WTC11 (cell line): ENCODE measurements around the gene ANKRD13A.

Experiments used
- CTCF ChIP-seq: fragments of 200-600 bp; IDR thresholded peaks from 2 replicates; pipeline ENCODE4 v1.8.0; 2022; ENCODE audit warnings: antibody characterized with exemption
- USF2 ChIP-seq: sonication (generic); formaldehyde crosslinking; IDR thresholded peaks from 2 replicates; pipeline ENCODE4 v1.8.1; 2023; ENCODE audit warnings: mild to moderate bottlenecking, missing genetic modification reagents, moderate library complexity
- ZNF281 ChIP-seq: sonication (generic); formaldehyde crosslinking; IDR thresholded peaks from 2 replicates; pipeline ENCODE4 v1.8.0; 2023; ENCODE audit warnings: mild to moderate bottlenecking, missing genetic modification reagents

- TF ChIP-seq CTCF (no peak), ZNF281 (CRISPR knock-in tag) (no peak), USF2 (CRISPR knock-in tag) (no peak)
These were observed 3.7 kb downstream of the ANKRD13A start for GRCh38 chr12:110002676-110003515.
